K562 (cell line): ENCODE measurements around the gene TTLL9.

ENCODE experiments used
- CTCF ChIP-seq, 3 experiments: IDR thresholded peaks in 2 of 3; conservative IDR thresholded peaks in 1 of 3; 2 replicates each; pipeline ENCODE4 v1.5.1; 2011 to 2012; ENCODE audit warnings: low read length in 3 of 3, mild to moderate bottlenecking in 3 of 3, control low read depth in 2 of 3, improper control_type of control experiment in 1 of 3, inconsistent platforms in 1 of 3, low read depth in 1 of 3, mixed read lengths in 1 of 3, moderate library complexity in 1 of 3; ENCODE audit not compliant: insufficient read depth in 2 of 3
- EHMT2 ChIP-seq: fragments of 450-650 bp; IDR thresholded peaks from 2 replicates; pipeline ENCODE4 v1.6.1; 2018; ENCODE audit warnings: antibody characterized with exemption
- HDGF ChIP-seq: fragments of 450-650 bp; IDR thresholded peaks from 2 replicates; pipeline ENCODE4 v1.6.1; 2016
- JUN ChIP-seq, 2 experiments: sonication (generic) in 1 of 2; formaldehyde crosslinking in 1 of 2; IDR thresholded peaks; 2 replicates each; pipeline versions ENCODE4 v1.6.1 to v1.8.0; 2012 to 2022; ENCODE audit warnings: borderline replicate concordance in 2 of 2, mild to moderate bottlenecking in 2 of 2, improper control_type of control experiment in 1 of 2, low read depth in 1 of 2, low read length in 1 of 2, missing genetic modification reagents in 1 of 2
- LARP7 ChIP-seq: fragments of 450-650 bp; IDR thresholded peaks from 2 replicates; pipeline ENCODE4 v1.6.1; 2016
- MTA3 ChIP-seq: fragments of 450-650 bp; formaldehyde crosslinking; IDR thresholded peaks from 2 replicates; pipeline ENCODE4 v1.6.1; 2017; ENCODE audit warnings: mild to moderate bottlenecking, borderline replicate concordance
- SAFB2 ChIP-seq: fragments of 200-400 bp; formaldehyde crosslinking; IDR thresholded peaks from 2 replicates; pipeline ENCODE4 v1.6.1; 2018; ENCODE audit warnings: borderline replicate concordance, low read length, low read depth, moderate library complexity; ENCODE audit not compliant: severe bottlenecking
- THRAP3 ChIP-seq: fragments of 450-650 bp; IDR thresholded peaks from 2 replicates; pipeline ENCODE4 v1.6.1; 2016; ENCODE audit warnings: mild to moderate bottlenecking, inconsistent platforms, borderline replicate concordance

- TF ChIP-seq JUN (IDR thresholded peaks at IDR 0.05; ENCODE audit: borderline replicate concordance, low read depth, low read length), result no peak
- no peak for TF ChIP-seq JUN (CRISPR knock-in tag; IDR thresholded peaks at IDR 0.05; ENCODE audit: borderline replicate concordance)
- no peak for TF ChIP-seq CTCF (IDR thresholded peaks at IDR 0.05 in 2 of 3, conservative IDR thresholded peaks at IDR 0.05 in 1 of 3; ENCODE audit: insufficient read depth in 2 of 3, low read depth in 1 of 3, low read length in 3 of 3)
- TF ChIP-seq MTA3, result no peak
- no peak for TF ChIP-seq SAFB2
- no peak for TF ChIP-seq THRAP3
- no peak for TF ChIP-seq LARP7
- TF ChIP-seq HDGF, result no peak
- TF ChIP-seq EHMT2, result no peak
These were observed 33.4 kb downstream of the TTLL9 start for GRCh38 chr20:31903627-31904386.
